Fibroblast of mammary gland (primary cell): Measurements from ENCODE around the gene PTGR1.

ENCODE experiments used
- DNase-seq: peaks from one replicate; pipeline ENCODE4 v3.0.0-alpha.2; 2010; ENCODE audit warnings: low read depth
- H3K4me3 ChIP-seq: 2 replicates; pipeline ENCODE4 v1.5.1; 2011; ENCODE audit warnings: low read depth, mild to moderate bottlenecking, low read length, moderate library complexity; ENCODE audit not compliant: control insufficient read depth
- CTCF ChIP-seq: conservative IDR thresholded peaks from 2 replicates; pipeline ENCODE4 v1.5.1; 2011; ENCODE audit warnings: low read depth, low read length, inconsistent platforms; ENCODE audit not compliant: control insufficient read depth, insufficient read depth

PTGR1 gene

GRCh38 chr9:111525056-111525977, 74.1 kb downstream of the PTGR1 start, which contains the start of gene ZNF483:
ZNF483 (plus strand) TSS chr9:111525179; CDS start chr9:111527396, 2,217 bp downstream.
- H3K4me3 ChIP-seq, result peak within 1 kb of the TSS; percentile 77
- no peak for TF ChIP-seq CTCF
- DNase-seq, result peak; percentile 74

- H3K4me3 ChIP-seq, result peak overlapping the region; percentile 77
- DNase-seq, result no peak
- no peak for TF ChIP-seq CTCF
These were observed 74.8 kb downstream of the PTGR1 start for GRCh38 chr9:111524731-111525055.

GRCh38 chr9:111516061-111516465, 83.4 kb downstream of the PTGR1 start:
- no peak overlapping the region for H3K4me3 ChIP-seq
- no peak for TF ChIP-seq CTCF
- peak; percentile 35 for DNase-seq

GRCh38 chr9:111514967-111515366, 84.5 kb downstream of the PTGR1 start:
- DNase-seq, result no peak
- no peak for TF ChIP-seq CTCF
- H3K4me3 ChIP-seq, result no peak overlapping the region
